Measurements from ENCODE around the gene SP6.

SP6 gene

DNA sequence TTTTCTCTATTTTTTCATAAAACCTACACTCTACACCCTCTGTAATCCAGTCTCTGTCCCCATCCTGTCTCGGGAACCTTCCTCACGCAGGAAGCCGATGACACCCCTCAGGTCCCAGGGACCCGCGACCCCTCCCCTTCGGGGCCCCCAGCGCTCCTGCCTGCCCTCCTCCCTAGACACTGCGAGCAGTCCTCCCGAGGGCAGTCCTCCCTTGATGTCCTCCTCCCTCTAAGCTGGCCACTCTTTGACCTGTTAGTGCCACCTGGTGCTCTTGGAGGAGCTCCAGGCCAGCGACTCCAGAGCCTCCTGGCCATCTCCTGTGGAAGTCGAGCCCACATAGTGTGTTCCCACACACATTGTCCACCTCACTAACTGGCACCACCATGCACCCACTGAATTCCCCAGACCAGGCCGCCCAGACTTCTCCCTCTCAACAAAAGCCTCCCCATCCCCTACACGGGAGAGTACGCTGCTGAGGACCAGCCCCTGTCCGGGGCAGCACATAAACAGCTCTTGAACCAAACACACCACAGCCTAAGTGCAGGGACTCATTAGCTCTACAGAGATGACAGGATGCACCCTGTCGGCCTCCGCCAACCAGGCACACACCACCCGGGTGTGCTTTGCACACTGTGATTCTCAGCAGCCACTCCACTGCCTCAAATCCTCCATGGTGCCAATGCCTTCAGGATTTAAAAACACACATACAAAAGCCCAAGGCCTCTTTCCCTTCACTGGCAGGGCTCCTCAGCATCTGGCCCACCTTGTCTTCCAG is 38.6 kb downstream of the SP6 start (continued):
- TF ChIP-seq CSDC2 (CRISPR knock-in tag; IDR thresholded peaks at IDR 0.05) (no peak), BACH2 (CRISPR knock-in tag; IDR thresholded peaks at IDR 0.05; ENCODE audit: borderline replicate concordance) (no peak), ZFP30 (CRISPR knock-in tag; IDR thresholded peaks at IDR 0.05) (no peak)
- TF ChIP-seq, protein P1, sequence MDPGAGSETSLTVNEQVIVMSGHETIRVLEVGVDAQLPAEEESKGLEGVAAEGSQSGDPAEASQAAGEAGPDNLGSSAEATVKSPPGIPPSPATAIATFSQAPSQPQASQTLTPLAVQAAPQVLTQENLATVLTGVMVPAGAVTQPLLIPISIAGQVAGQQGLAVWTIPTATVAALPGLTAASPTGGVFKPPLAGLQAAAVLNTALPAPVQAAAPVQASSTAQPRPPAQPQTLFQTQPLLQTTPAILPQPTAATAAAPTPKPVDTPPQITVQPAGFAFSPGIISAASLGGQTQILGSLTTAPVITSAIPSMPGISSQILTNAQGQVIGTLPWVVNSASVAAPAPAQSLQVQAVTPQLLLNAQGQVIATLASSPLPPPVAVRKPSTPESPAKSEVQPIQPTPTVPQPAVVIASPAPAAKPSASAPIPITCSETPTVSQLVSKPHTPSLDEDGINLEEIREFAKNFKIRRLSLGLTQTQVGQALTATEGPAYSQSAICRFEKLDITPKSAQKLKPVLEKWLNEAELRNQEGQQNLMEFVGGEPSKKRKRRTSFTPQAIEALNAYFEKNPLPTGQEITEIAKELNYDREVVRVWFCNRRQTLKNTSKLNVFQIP (CRISPR knock-in tag; IDR thresholded peaks at IDR 0.05; ENCODE audit: borderline replicate concordance, low read depth), result no peak

DNA sequence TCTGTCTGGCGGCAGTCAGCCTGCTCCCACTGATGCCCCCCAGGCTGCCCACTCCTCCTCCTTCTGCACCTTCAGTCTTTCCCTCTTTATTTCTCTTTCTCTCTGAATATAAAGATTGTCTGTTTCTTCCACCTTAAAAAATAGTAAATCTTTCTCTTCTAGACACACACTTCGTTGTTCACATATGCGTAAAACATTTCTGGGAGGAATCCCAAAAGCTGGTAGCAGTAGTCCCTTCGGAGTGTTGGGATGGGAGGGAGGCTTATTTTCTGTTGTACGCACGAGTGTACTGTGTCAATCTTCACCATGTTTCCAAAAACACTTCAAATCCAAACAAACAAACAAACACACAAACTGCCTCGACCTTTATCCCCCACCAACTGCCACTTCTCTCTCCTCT is 39.3 kb downstream of the SP6 start:
- TF ChIP-seq ARNTL (CRISPR knock-in tag; IDR thresholded peaks at IDR 0.05; ENCODE audit: borderline replicate concordance, low read depth) (no peak), ZC3H10 (CRISPR knock-in tag; IDR thresholded peaks at IDR 0.05) (no peak), ESRRG (CRISPR knock-in tag; IDR thresholded peaks at IDR 0.05) (no peak), CSDC2 (CRISPR knock-in tag; IDR thresholded peaks at IDR 0.05) (no peak), TCF4 (CRISPR knock-in tag; IDR thresholded peaks at IDR 0.05; ENCODE audit: borderline replicate concordance) (no peak), SNAI2 (CRISPR knock-in tag; IDR thresholded peaks at IDR 0.05) (no peak), ISL1 (CRISPR knock-in tag; IDR thresholded peaks at IDR 0.05) (no peak), TOX (CRISPR knock-in tag; IDR thresholded peaks at IDR 0.05; ENCODE audit: borderline replicate concordance) (no peak), ZNF70 (CRISPR knock-in tag; IDR thresholded peaks at IDR 0.05) (no peak), GLIS3 (CRISPR knock-in tag; IDR thresholded peaks at IDR 0.05) (no peak)
- TF ChIP-seq, protein P2, sequence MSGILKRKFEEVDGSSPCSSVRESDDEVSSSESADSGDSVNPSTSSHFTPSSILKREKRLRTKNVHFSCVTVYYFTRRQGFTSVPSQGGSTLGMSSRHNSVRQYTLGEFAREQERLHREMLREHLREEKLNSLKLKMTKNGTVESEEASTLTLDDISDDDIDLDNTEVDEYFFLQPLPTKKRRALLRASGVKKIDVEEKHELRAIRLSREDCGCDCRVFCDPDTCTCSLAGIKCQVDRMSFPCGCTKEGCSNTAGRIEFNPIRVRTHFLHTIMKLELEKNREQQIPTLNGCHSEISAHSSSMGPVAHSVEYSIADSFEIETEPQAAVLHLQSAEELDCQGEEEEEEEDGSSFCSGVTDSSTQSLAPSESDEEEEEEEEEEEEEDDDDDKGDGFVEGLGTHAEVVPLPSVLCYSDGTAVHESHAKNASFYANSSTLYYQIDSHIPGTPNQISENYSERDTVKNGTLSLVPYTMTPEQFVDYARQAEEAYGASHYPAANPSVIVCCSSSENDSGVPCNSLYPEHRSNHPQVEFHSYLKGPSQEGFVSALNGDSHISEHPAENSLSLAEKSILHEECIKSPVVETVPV (CRISPR knock-in tag; IDR thresholded peaks at IDR 0.05), result no peak
- TF ChIP-seq, protein P1 (CRISPR knock-in tag; IDR thresholded peaks at IDR 0.05; ENCODE audit: borderline replicate concordance, low read depth), result no peak
- no peak for ATAC-seq

DNA sequence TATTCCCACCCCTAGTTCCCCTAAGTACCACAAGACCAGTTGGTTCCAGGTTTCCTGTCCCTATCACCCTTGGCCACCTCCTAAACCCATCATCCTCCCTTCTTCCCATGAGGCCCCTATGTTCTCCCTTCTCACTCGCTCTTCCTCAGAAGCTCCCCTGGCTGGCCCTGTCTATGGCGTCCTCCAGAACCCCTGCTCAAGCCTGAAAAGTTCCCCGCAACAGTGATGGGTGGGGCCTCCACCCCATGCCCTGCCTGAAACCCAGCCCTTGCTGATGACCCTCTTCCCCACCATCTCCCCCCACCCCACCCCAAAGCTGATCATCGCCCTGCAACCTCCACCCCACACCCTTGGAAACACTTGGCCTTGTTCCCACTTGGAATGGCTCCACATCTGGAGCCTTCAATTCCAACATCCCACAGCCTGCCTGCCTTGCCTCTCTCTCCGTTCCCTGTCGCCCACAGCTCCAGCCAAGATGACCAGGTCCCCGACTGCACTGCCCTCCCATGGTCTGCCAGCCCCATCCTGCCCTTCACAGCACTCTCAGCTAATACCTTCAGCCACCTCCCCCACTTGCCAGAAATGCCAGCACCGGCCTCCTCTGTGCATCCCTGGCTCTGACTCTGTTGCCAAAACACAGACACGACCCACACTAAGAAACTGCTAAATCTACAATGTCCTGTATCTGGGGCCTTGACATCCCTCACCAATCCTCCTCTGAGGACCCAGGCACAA is 39.9 kb downstream of the SP6 start:
- no peak for ATAC-seq
- no peak for TF ChIP-seq ZNF8 (CRISPR knock-in tag; IDR thresholded peaks at IDR 0.05)
- TF ChIP-seq, protein P3, sequence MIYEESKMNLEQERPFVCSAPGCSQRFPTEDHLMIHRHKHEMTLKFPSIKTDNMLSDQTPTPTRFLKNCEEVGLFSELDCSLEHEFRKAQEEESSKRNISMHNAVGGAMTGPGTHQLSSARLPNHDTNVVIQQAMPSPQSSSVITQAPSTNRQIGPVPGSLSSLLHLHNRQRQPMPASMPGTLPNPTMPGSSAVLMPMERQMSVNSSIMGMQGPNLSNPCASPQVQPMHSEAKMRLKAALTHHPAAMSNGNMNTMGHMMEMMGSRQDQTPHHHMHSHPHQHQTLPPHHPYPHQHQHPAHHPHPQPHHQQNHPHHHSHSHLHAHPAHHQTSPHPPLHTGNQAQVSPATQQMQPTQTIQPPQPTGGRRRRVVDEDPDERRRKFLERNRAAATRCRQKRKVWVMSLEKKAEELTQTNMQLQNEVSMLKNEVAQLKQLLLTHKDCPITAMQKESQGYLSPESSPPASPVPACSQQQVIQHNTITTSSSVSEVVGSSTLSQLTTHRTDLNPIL (CRISPR knock-in tag; IDR thresholded peaks at IDR 0.05; ENCODE audit: low read depth), result no peak
- no peak for TF ChIP-seq ZFP30 (CRISPR knock-in tag; IDR thresholded peaks at IDR 0.05)
- no peak for TF ChIP-seq TOX (CRISPR knock-in tag; IDR thresholded peaks at IDR 0.05; ENCODE audit: borderline replicate concordance)
- no peak for TF ChIP-seq OSR1 (CRISPR knock-in tag; IDR thresholded peaks at IDR 0.05)
- TF ChIP-seq GLIS3 (CRISPR knock-in tag; IDR thresholded peaks at IDR 0.05), result no peak
- TF ChIP-seq, protein P4, sequence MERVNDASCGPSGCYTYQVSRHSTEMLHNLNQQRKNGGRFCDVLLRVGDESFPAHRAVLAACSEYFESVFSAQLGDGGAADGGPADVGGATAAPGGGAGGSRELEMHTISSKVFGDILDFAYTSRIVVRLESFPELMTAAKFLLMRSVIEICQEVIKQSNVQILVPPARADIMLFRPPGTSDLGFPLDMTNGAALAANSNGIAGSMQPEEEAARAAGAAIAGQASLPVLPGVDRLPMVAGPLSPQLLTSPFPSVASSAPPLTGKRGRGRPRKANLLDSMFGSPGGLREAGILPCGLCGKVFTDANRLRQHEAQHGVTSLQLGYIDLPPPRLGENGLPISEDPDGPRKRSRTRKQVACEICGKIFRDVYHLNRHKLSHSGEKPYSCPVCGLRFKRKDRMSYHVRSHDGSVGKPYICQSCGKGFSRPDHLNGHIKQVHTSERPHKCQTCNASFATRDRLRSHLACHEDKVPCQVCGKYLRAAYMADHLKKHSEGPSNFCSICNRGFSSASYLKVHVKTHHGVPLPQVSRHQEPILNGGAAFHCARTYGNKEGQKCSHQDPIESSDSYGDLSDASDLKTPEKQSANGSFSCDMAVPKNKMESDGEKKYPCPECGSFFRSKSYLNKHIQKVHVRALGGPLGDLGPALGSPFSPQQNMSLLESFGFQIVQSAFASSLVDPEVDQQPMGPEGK (CRISPR knock-in tag; IDR thresholded peaks at IDR 0.05; ENCODE audit: borderline replicate concordance), result no peak
- TF ChIP-seq ARNTL (CRISPR knock-in tag; IDR thresholded peaks at IDR 0.05; ENCODE audit: borderline replicate concordance, low read depth), result no peak
- no peak for TF ChIP-seq CSDC2 (CRISPR knock-in tag; IDR thresholded peaks at IDR 0.05)
- TF ChIP-seq ISL1 (CRISPR knock-in tag; IDR thresholded peaks at IDR 0.05), result no peak
- no peak for TF ChIP-seq RARB (CRISPR knock-in tag; IDR thresholded peaks at IDR 0.05)
- TF ChIP-seq ZFP3 (CRISPR knock-in tag; IDR thresholded peaks at IDR 0.05), result no peak
- TF ChIP-seq, protein P5, sequence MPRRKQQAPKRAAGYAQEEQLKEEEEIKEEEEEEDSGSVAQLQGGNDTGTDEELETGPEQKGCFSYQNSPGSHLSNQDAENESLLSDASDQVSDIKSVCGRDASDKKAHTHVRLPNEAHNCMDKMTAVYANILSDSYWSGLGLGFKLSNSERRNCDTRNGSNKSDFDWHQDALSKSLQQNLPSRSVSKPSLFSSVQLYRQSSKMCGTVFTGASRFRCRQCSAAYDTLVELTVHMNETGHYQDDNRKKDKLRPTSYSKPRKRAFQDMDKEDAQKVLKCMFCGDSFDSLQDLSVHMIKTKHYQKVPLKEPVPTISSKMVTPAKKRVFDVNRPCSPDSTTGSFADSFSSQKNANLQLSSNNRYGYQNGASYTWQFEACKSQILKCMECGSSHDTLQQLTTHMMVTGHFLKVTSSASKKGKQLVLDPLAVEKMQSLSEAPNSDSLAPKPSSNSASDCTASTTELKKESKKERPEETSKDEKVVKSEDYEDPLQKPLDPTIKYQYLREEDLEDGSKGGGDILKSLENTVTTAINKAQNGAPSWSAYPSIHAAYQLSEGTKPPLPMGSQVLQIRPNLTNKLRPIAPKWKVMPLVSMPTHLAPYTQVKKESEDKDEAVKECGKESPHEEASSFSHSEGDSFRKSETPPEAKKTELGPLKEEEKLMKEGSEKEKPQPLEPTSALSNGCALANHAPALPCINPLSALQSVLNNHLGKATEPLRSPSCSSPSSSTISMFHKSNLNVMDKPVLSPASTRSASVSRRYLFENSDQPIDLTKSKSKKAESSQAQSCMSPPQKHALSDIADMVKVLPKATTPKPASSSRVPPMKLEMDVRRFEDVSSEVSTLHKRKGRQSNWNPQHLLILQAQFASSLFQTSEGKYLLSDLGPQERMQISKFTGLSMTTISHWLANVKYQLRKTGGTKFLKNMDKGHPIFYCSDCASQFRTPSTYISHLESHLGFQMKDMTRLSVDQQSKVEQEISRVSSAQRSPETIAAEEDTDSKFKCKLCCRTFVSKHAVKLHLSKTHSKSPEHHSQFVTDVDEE (CRISPR knock-in tag; IDR thresholded peaks at IDR 0.05), result no peak
- no peak for TF ChIP-seq PPARA (CRISPR knock-in tag; IDR thresholded peaks at IDR 0.05; ENCODE audit: borderline replicate concordance)
- no peak for TF ChIP-seq BACH2 (CRISPR knock-in tag; IDR thresholded peaks at IDR 0.05; ENCODE audit: borderline replicate concordance)
- no peak for TF ChIP-seq ZNF70 (CRISPR knock-in tag; IDR thresholded peaks at IDR 0.05)
- TF ChIP-seq, protein P1 (CRISPR knock-in tag; IDR thresholded peaks at IDR 0.05; ENCODE audit: borderline replicate concordance, low read depth), result no peak
- no peak for TF ChIP-seq ZC3H10 (CRISPR knock-in tag; IDR thresholded peaks at IDR 0.05)
